HFFc6 (cell line): ENCODE measurements around the gene APOL5. TPM values are rescaled to one million over a fixed set of nuclear protein-coding genes. Genes with fewer than 3 reads are reported as not detected.

ENCODE experiments used
- DNase-seq: peaks from one replicate; pipeline ENCODE4 v3.0.0-alpha.2; 2018
- H3K27ac Mint-ChIP-seq: 2 replicates; pipeline ENCODE4 v1.8.0; 2020; ENCODE audit warnings: mild to moderate bottlenecking, mixed read lengths
- H3K27me3 Mint-ChIP-seq: 2 replicates; pipeline ENCODE4 v1.8.0; 2021; ENCODE audit warnings: mild to moderate bottlenecking, moderate library complexity, mixed read lengths; ENCODE audit not compliant: insufficient read depth
- H3K36me3 Mint-ChIP-seq: 2 replicates; pipeline ENCODE4 v1.8.0; 2021; ENCODE audit warnings: low read depth, mixed read lengths
- H3K4me1 Mint-ChIP-seq: 2 replicates; pipeline ENCODE4 v1.8.0; 2020; ENCODE audit warnings: low read depth, mixed read lengths
- H3K4me3 Mint-ChIP-seq: 2 replicates; pipeline ENCODE4 v1.8.0; 2020; ENCODE audit warnings: mild to moderate bottlenecking, moderate library complexity, mixed read lengths
- H3K9me3 Mint-ChIP-seq: 2 replicates; pipeline ENCODE4 v1.8.0; 2020; ENCODE audit warnings: mild to moderate bottlenecking, mixed read lengths
- total RNA-seq, 6 experiments: library from RNA; stranded (reverse); fragmentation: NEBNext Ultra II Directional; extraction: Animal tissue kit (Norgen Biotek cat#: 25700); gene quantifications; 2 replicates in 1 of 6; 3 replicates in 5 of 6; pipeline ENCODE4 v1.2.3, GENCODE V29; 2021
- TF ChIP-seq, protein P1 (sequence below): fragments of 200-600 bp; sonication (generic); IDR thresholded peaks from 2 replicates; pipeline ENCODE4 v1.5.0; 2021; ENCODE audit warnings: antibody characterized with exemption, mild to moderate bottlenecking

The APOL5 gene
- total RNA-seq, 6 experiments from 2014 or later = not detected

GRCh38 chr22:35681454-35682052 is 36.1 kb upstream of the APOL5 start:
- Mint-ChIP-seq H3K4me3 (no peak overlapping the region), H3K4me1 (peaks cover 32% of the 10 kb centered on the region), H3K9me3 (no peaks in the 10 kb centered on the region; the same call in 1 of the 2 replicates), H3K27me3 (peaks cover 1% of the 10 kb centered on the region; the same call in 1 of the 2 replicates), H3K36me3 (peaks cover 5% of the 10 kb centered on the region; the same call in 1 of the 2 replicates), H3K27ac (no peak overlapping the region)
- DNase-seq = no peak
- TF ChIP-seq, protein P1, sequence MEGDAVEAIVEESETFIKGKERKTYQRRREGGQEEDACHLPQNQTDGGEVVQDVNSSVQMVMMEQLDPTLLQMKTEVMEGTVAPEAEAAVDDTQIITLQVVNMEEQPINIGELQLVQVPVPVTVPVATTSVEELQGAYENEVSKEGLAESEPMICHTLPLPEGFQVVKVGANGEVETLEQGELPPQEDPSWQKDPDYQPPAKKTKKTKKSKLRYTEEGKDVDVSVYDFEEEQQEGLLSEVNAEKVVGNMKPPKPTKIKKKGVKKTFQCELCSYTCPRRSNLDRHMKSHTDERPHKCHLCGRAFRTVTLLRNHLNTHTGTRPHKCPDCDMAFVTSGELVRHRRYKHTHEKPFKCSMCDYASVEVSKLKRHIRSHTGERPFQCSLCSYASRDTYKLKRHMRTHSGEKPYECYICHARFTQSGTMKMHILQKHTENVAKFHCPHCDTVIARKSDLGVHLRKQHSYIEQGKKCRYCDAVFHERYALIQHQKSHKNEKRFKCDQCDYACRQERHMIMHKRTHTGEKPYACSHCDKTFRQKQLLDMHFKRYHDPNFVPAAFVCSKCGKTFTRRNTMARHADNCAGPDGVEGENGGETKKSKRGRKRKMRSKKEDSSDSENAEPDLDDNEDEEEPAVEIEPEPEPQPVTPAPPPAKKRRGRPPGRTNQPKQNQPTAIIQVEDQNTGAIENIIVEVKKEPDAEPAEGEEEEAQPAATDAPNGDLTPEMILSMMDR = no peak

GRCh38 chr22:35683560-35683959 is 34.1 kb upstream of the APOL5 start:
- peaks cover 32% of the 10 kb centered on the region for H3K4me1 Mint-ChIP-seq
- H3K9me3 Mint-ChIP-seq = no peaks in the 10 kb centered on the region
- no peak overlapping the region for H3K4me3 Mint-ChIP-seq
- peaks cover 1% of the 10 kb centered on the region; the same call in 1 of the 2 replicates for H3K27me3 Mint-ChIP-seq
- H3K27ac Mint-ChIP-seq = no peak overlapping the region
- no peak for DNase-seq
- H3K36me3 Mint-ChIP-seq = peaks cover 5% of the 10 kb centered on the region; the same call in 1 of the 2 replicates
- TF ChIP-seq, protein P1 = no peak

- H3K4me3 Mint-ChIP-seq = no peak overlapping the region
- TF ChIP-seq, protein P1 = peak; percentile 24; the same call in 1 of the 2 replicates
- DNase-seq = peak; percentile 20
- H3K9me3 Mint-ChIP-seq = no peaks in the 10 kb centered on the region
- peaks cover 1% of the 10 kb centered on the region; the same call in 1 of the 2 replicates for H3K27me3 Mint-ChIP-seq
- peaks cover 5% of the 10 kb centered on the region; the same call in 1 of the 2 replicates for H3K36me3 Mint-ChIP-seq
- no peak overlapping the region; the same call in 1 of the 2 replicates for H3K27ac Mint-ChIP-seq
- peaks cover 32% of the 10 kb centered on the region for H3K4me1 Mint-ChIP-seq
These were observed 33.4 kb upstream of the APOL5 start for GRCh38 chr22:35684270-35684700.

DNA sequence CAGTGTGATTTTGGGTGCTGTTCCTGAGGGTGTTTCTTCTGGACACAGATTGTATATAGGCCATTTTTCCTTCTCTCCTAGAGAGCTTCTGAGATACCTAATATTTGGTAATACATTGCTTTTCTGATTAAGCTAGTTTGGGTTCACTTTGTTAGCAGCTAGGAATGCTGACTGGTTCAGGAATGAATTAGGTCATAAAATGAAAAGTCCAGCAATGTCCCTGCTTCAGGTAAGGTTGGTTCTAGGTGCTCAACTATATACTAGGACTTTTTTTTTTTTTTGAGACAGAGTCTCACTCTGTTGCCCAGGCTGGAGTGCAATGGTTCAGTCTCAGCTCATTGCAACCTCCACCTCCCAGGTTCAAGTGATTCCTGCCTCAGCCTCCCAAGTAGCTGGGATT is 32.9 kb upstream of the APOL5 start:
- DNase-seq = no peak
- Mint-ChIP-seq H3K4me1 (peaks cover 31% of the 10 kb centered on the region), H3K27ac (no peak overlapping the region), H3K27me3 (peaks cover 5% of the 10 kb centered on the region; the same call in 1 of the 2 replicates), H3K36me3 (peaks cover 5% of the 10 kb centered on the region; the same call in 1 of the 2 replicates), H3K9me3 (no peaks in the 10 kb centered on the region), H3K4me3 (no peak overlapping the region)
- TF ChIP-seq, protein P1 = no peak

GRCh38 chr22:35685731-35686130 is 31.9 kb upstream of the APOL5 start:
- H3K9me3 Mint-ChIP-seq = no peaks in the 10 kb centered on the region
- peaks cover 5% of the 10 kb centered on the region; the same call in 1 of the 2 replicates for H3K36me3 Mint-ChIP-seq
- H3K4me1 Mint-ChIP-seq = peaks cover 29% of the 10 kb centered on the region
- no peak overlapping the region for H3K27ac Mint-ChIP-seq
- TF ChIP-seq, protein P1 = no peak
- no peak for DNase-seq
- peaks cover 5% of the 10 kb centered on the region; the same call in 1 of the 2 replicates for H3K27me3 Mint-ChIP-seq
- no peak overlapping the region; the same call in 1 of the 2 replicates for H3K4me3 Mint-ChIP-seq
